Thoracic aorta (tissue), 2 donors: ENCODE measurements around the gene CRHR2. TPM values are rescaled to one million over a fixed set of nuclear protein-coding genes. Genes with fewer than 3 reads are reported as not detected.

Experiments used
- ATAC-seq: fragments of 150-250 bp; one replicate; pipeline ENCODE4 v1.8.0; 2017; ENCODE audit warnings: low read depth; ENCODE audit not compliant: insufficient number of reproducible peaks, low FRiP score
- DNase-seq: peaks from one replicate; pipeline ENCODE4 v3.0.0-alpha.2; 2020; ENCODE audit warnings: low spot score
- H3K27ac ChIP-seq, 2 donors: fragments of 200-600 bp; sonication (generic); 1 replicate in 1 of 2; 2 replicates in 1 of 2; pipeline ENCODE4 v1.5.1; 2016; ENCODE audit warnings: mild to moderate bottlenecking in 2 of 2, moderate library complexity in 2 of 2
- H3K27me3 ChIP-seq: fragments of 200-600 bp; sonication (generic); replicated peaks from 2 replicates; pipeline ENCODE4 v1.6.0; 2016; ENCODE audit warnings: mild to moderate bottlenecking; ENCODE audit not compliant: insufficient read depth
- H3K36me3 ChIP-seq: fragments of 200-600 bp; sonication (generic); one replicate; pipeline ENCODE4 v1.5.1; 2016
- H3K4me1 ChIP-seq, 2 donors: fragments of 200-600 bp; sonication (generic); 1 replicate in 1 of 2; 2 replicates in 1 of 2; pipeline versions ENCODE4 v1.5.1 to v1.6.0; 2016; ENCODE audit warnings: low read depth in 2 of 2, mild to moderate bottlenecking in 1 of 2; ENCODE audit not compliant: control insufficient read depth in 1 of 2
- H3K4me3 ChIP-seq: fragments of 200-600 bp; sonication (generic); 2 replicates; pipeline ENCODE4 v1.5.1; 2016; ENCODE audit warnings: mild to moderate bottlenecking
- H3K9me3 ChIP-seq: fragments of 200-600 bp; sonication (generic); 2 replicates; pipeline ENCODE4 v1.5.1; 2016
- total RNA-seq, 2 donors: library from RNA; depleted of rRNA; stranded (reverse); fragments of >200 nt; gene quantifications; one replicate each; pipeline versions ENCODE4 v1.1.0 to v1.2.3, GENCODE V29; 2016
- TF ChIP-seq, protein P1 (sequence below): fragments of 200-600 bp; sonication (generic); IDR thresholded peaks from one replicate; pipeline ENCODE4 v1.5.1; 2019; ENCODE audit warnings: antibody characterized with exemption

Gene CRHR2
- total RNA-seq, 2 donors from 2014 or later: 0.21 TPM; not detected in 1

DNA sequence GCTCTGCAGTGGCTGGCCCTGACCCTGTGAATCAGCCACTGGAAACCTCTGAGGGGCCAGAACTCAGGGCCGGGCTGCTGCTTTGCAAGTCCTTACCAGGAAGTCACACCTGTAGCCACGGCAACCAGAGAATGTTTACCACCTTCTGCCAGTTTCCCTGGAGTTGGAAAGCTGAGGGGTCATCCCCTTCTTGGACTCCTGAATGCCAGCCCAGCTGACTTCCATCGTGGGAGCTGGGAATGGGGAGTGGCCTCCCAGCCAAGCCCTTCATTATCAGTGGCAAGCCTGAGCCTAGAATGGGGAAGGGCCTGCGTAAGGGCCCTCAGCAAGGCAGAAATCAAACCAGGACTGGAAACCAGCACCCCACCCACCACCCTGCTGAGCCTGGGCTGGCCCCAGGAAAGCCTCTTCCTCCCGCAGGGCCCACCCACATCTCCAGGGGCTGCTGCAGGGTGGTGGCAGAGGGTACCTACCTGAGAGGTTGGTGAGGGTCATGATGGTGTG lies 6.5 kb upstream of the CRHR2 start:
- H3K36me3 ChIP-seq: no peaks in the 10 kb centered on the region
- TF ChIP-seq, protein P1, sequence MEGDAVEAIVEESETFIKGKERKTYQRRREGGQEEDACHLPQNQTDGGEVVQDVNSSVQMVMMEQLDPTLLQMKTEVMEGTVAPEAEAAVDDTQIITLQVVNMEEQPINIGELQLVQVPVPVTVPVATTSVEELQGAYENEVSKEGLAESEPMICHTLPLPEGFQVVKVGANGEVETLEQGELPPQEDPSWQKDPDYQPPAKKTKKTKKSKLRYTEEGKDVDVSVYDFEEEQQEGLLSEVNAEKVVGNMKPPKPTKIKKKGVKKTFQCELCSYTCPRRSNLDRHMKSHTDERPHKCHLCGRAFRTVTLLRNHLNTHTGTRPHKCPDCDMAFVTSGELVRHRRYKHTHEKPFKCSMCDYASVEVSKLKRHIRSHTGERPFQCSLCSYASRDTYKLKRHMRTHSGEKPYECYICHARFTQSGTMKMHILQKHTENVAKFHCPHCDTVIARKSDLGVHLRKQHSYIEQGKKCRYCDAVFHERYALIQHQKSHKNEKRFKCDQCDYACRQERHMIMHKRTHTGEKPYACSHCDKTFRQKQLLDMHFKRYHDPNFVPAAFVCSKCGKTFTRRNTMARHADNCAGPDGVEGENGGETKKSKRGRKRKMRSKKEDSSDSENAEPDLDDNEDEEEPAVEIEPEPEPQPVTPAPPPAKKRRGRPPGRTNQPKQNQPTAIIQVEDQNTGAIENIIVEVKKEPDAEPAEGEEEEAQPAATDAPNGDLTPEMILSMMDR: no peak
- no peaks in the 10 kb centered on the region for H3K9me3 ChIP-seq
- ATAC-seq: no peak
- no peak overlapping the region for H3K4me3 ChIP-seq
- H3K27ac ChIP-seq: no peak overlapping the region
- H3K27me3 ChIP-seq: no peaks in the 10 kb centered on the region
- H3K4me1 ChIP-seq: no peaks in the 10 kb centered on the region
- no peak for DNase-seq

DNA sequence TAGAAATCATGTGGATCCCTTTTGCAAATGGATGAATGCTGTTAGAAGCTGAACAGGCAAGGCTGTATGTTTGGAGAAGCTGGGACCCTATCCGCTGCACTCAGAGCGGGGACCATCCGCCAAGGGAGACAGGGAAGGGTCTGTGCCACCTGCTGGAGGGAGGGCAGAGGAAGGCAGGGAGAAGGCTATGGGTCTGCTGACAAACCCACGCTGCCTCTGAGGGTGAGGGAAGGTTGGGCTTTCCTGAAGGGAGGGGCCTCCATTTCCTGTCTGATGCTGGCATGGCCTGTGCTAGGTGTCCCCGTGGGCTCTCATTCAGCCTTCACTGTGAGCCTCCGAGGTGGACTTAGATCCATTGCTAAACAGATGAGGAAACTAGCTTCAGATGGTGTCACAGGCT lies 5.3 kb upstream of the CRHR2 start:
- no peaks in the 10 kb centered on the region for H3K27me3 ChIP-seq
- no peak for ATAC-seq
- H3K4me3 ChIP-seq: no peak overlapping the region
- H3K36me3 ChIP-seq: no peaks in the 10 kb centered on the region
- TF ChIP-seq, protein P1: no peak
- H3K9me3 ChIP-seq: no peaks in the 10 kb centered on the region
- no peak overlapping the region for H3K27ac ChIP-seq
- no peak for DNase-seq
- peaks cover 0 to 3% of the 10 kb centered on the region in 2 donors for H3K4me1 ChIP-seq

DNA sequence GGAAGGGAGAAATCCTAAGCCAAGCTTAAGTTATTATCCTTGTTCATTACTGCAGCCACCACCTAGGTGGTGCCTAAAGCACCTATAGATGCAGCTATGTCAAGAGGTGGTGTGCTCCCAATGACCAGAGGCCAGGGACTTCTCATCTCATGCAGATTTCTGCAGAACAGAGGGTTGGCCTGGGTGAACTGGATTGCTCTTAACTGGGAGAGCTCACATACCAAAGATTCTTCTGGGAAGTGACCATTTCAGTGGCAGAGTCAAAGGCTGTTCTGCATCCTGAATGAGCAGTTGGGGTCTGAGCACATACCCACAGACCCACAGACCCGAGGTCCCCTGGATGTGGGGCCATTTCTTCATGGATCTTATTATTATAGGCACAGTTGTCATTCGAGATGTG lies 2.1 kb upstream of the CRHR2 start:
- TF ChIP-seq, protein P1: no peak
- peaks cover 10 to 19% of the 10 kb centered on the region in 2 donors for H3K4me1 ChIP-seq
- DNase-seq: no peak
- H3K27ac ChIP-seq: no peak overlapping the region
- H3K4me3 ChIP-seq: no peak overlapping the region
- H3K9me3 ChIP-seq: no peaks in the 10 kb centered on the region
- no peaks in the 10 kb centered on the region for H3K27me3 ChIP-seq
- H3K36me3 ChIP-seq: no peaks in the 10 kb centered on the region
- ATAC-seq: no peak

DNA sequence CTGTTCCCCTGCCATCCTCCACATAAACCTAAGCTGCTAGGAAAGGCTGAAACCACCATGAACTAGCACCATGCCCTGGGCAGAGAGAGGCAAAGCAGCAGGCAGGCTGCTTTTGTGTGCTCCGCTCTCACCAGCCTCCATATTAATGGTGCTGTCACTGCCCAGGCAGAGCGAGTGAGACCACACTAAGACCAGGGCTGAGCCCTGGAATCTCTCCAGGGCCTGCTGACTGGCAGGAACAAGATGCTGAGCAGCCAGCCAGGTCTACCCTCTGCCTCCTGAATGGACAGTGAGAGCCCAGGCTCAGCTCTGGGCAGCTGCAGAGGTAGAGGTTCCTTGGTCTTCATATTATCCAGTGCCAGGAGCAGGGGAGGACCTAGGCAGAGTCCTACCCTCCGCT lies 1.6 kb upstream of the CRHR2 start:
- no peaks in the 10 kb centered on the region for H3K27me3 ChIP-seq
- no peak for ATAC-seq
- H3K27ac ChIP-seq: no peak overlapping the region
- DNase-seq: no peak
- H3K4me1 ChIP-seq: peaks cover 10 to 19% of the 10 kb centered on the region in 2 donors
- TF ChIP-seq, protein P1: no peak
- H3K9me3 ChIP-seq: no peaks in the 10 kb centered on the region
- no peak overlapping the region for H3K4me3 ChIP-seq
- no peaks in the 10 kb centered on the region for H3K36me3 ChIP-seq

DNA sequence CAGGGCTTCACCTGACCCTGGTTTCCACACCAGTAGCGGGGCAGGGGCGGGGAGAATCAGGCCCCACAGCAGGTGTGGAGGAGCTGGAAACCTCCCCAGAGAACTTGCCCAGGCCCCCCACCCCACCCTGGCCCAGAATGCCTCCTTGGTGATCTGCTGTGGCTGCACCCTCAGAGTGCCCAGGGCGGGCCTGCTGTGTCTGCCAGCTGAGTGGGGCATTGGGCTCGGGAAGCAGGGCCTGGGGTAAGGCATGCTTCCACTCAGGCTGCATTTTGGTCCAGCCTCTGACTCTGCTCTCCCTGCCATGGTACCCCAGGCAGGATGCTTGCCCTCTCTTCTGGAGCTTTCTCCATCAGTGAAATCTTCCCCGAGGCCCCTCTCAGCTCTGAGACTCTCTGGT lies 1.1 kb upstream of the CRHR2 start:
- no peak overlapping the region for H3K4me3 ChIP-seq
- H3K27ac ChIP-seq: no peak overlapping the region
- DNase-seq: no peak
- no peak for ATAC-seq
- peaks cover 10 to 19% of the 10 kb centered on the region in 2 donors for H3K4me1 ChIP-seq
- no peaks in the 10 kb centered on the region for H3K9me3 ChIP-seq
- H3K27me3 ChIP-seq: no peaks in the 10 kb centered on the region
- no peaks in the 10 kb centered on the region for H3K36me3 ChIP-seq
- TF ChIP-seq, protein P1: no peak
